ENCODE data around the gene PFKFB1.

PFKFB1 gene

GRCh38 chrX:54885740-54886139 lies 108.2 kb downstream of the PFKFB1 start:
- DNase-seq, result no peak
- TF ChIP-seq CTCF (IDR thresholded peaks at IDR 0.05; ENCODE audit: low read depth, low read length), result no peak
- no peak overlapping the region for H3K27ac ChIP-seq
- no peak overlapping the region for H3K4me3 ChIP-seq (ENCODE audit: low read depth, low read length)
- no peaks in the 10 kb centered on the region for H3K36me3 ChIP-seq
- H3K27me3 ChIP-seq (ENCODE audit: insufficient read depth, low read depth, severe bottlenecking), result peaks cover 30% of the 10 kb centered on the region
- no peaks in the 10 kb centered on the region for H3K9me3 ChIP-seq (ENCODE audit: severe bottlenecking)
